CD4-positive, alpha-beta T cell treated with Interleukin-1 beta for 1 hour (primary cell): Measurements from ENCODE around the gene HPSE2.
"Not testable (repeated sequence)": the region's sequence is repeated elsewhere in the genome, so short reads cannot be mapped to it uniquely, and the experiment has no call there.

ENCODE experiments used
- DNase-seq, 2 donors: peaks; one replicate each; pipeline ENCODE4 v3.0.0-alpha.2; 2020 to 2022

HPSE2 gene

DNA sequence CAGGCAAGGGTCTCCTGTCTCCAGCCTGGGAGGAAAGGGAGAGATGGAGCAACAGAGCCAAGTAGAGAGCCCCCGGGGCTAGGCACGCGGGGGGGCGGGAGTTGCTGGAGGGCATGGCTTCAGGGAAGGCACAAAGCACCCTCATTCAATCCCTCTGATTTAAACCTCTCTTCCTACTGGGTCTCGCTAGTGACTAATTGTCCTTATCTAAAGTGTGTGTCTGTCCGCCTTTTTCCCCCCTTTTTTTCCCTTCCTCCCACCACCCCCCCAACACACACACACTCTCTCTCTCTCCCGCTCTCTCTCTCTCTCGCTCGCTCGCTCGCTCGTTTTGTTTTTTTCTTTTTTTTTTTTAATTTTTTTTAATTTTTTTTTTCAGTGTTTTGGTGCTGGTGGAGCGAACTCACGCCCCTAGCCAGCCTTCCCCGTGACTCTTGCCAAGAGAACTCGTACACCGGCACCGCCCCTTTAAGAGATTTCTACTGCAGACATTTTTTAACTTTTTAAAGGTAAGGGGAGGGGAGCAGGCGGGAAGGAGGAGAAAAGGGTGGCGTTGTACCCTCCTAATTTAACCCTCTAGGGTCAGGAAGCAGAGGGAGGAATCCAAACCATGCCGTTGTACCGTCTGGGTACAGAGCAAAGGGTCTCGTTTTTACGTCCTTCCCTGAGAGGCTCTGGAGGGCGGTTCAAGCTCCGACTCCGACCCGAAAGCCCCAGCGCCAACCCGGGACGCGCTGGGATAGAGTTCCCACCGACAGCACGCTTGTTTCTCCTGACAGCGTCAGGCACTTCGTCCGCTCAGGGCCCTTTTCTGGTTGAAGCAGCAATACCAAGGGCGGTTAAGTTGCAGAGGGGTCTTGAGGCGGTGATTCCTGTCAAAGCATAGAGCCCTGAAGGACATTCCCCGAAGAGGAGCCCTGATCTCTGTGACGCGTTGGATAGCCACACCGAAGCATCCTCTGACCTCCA lies at the start of gene HPSE2:
TSS of gene HPSE2 (minus strand) at position 195 of the 969 bp plus-strand sequence.
- DNase-seq: no peak

DNA sequence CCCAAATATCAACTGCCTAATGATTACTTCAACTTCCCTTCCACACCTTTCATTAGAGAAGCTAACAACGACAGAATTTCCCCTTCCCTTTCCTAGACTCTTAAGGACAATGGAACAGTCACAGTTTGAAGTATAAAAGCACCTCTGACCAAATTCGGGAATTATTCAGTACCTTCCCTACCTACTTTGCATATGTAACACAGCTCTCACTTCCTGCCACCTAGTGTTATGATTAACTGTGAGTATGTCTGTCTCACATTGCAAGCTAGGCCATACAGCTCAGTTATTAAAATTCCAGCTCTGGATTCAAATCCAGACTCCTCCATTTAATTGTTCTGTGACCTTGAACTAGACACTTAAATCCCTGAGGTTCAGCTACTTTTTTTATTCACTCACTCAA lies 44.8 kb upstream of the HPSE2 start:
- DNase-seq: no peak

DNA sequence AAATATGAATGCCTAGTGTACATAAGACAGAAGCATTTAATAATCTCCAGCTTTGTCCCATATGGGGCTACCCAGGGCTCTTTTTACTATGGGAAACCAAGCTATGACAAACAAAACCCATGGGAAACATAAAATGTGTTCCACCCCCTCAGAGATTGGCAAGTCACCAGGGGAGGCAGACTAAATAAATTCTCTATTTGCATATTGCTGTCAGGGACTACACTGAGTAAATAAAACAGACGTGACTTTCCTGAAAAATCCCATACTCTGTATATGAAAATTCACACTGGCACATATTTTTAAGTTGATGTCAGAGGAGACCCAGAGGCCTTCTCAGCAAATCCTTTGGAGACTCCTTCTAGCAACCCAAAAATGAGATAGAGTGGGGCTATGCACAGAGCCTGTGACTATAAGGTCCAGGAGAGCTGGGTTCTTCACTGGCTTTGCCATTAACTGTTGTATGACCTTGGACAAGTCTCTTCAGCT lies 44.0 kb upstream of the HPSE2 start:
- DNase-seq: no peak

DNA sequence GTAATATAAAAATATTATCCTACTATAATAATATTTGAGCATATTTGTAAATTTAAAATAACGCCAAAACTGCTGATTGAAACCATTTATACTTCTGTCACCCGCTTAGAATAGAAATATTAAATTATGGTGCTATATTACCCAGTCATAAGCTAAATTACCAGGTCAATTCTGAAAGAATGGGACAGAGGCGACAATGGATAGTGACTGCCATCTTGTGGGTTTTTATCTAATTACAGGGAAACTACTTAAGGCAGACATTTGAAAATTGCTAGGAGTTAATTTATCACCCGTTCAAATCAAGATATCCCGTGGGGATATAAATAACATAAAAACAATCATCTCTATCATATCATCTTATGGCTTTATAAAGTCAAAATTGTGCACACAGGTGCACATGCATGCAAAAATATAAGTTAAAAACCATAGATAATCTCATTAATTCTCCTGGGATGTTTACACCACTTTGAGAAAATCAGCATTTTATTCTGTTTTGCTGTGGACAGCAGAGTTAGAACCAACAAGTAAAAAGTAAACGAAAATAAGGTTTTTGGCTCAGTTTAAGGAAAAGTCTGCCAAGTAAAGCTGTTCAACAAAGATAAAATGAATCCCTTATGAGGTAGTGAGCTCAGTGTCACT lies 41.3 kb upstream of the HPSE2 start:
- DNase-seq: no peak

DNA sequence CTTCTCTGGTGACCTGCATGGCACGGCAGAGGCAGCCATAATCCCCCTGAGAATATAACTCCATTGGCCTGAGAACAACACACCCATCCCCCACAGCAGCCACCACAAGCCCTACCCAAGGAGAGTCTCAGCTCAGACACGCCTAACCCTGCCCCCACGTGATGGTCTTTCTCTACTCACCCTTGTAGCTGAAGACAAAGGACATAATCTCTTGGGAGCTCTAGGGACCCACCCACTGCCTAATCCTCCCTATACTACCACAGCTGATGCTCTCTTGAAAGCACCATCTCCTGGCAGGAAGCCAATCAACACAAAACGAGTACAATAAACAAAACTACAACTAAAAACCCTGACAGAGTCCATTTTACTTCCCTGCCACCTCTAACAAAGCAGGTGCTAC lies 30.7 kb upstream of the HPSE2 start:
- DNase-seq: no peak

DNA sequence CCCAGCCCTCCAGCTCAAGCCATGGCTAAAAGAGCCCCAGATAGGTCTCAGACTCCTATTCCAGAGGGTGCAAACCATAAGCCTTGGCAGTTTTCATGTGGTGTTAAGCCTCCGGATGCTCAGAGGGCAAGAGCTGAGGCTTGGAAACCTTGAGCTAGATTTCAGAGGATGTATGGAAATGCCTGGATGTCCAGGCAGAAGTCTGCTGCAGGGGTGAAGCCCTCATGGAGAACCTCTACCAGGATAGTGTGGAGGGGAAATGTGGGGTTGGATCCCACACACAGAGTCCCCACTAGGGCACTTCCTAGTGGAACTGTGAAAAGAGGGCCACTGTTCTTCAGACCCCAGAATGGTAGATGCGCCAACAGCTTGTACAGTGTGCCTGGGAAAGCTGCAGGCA lies 13.2 kb upstream of the HPSE2 start:
- no peak for DNase-seq

DNA sequence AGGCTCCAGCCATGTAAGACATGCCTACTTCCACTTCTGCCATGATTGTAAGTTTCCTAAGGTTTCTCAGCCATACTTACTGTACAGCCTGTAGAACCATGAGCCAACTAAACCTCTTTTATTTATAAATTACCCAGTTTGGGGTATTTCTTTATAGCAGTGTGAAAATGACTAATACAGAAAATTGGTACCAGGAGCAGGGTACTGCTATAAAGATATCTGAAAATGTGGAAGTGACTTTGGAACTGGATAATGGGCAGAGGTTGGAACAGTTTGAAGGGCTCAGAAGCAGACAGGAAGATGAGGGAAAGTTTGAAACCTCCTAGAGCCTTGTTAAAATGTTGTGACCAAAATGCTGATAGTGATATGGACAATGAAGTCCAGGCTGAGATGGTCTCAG lies 12.2 kb upstream of the HPSE2 start:
- not testable (repeated sequence) for DNase-seq

DNA sequence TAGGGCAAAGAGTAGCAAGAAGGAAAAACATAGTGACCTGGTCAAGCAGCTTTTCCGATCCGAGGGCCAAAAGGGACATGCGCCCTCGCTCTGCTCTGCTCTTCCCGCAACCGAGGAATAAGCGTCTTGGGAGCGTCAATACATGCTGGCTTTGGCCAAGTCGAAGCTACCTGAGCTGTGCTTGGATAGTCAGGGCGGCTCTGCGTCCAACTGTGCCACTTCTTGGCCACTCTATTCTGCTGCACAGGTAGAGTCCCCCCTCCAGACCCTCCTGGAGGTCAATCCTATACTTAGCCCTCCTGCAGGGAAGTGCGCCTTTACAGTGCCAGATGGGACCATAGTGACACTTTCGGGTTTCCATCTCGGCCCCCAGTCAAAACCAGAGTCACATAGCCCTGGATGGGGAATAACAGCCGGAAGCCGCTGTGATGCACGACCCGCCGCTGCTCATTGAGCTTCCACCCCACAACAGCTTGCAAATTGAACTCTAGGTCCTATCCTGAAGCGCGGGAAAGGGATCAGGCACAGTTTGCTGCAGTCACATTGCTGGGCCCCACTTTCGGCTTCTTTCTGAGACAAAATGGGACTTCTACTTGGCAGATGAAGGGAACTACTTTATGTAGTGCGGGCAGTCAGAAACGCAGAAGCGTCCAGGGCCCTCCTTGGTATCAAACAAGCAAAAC lies 1.1 kb upstream of the HPSE2 start:
- DNase-seq: no peak

DNA sequence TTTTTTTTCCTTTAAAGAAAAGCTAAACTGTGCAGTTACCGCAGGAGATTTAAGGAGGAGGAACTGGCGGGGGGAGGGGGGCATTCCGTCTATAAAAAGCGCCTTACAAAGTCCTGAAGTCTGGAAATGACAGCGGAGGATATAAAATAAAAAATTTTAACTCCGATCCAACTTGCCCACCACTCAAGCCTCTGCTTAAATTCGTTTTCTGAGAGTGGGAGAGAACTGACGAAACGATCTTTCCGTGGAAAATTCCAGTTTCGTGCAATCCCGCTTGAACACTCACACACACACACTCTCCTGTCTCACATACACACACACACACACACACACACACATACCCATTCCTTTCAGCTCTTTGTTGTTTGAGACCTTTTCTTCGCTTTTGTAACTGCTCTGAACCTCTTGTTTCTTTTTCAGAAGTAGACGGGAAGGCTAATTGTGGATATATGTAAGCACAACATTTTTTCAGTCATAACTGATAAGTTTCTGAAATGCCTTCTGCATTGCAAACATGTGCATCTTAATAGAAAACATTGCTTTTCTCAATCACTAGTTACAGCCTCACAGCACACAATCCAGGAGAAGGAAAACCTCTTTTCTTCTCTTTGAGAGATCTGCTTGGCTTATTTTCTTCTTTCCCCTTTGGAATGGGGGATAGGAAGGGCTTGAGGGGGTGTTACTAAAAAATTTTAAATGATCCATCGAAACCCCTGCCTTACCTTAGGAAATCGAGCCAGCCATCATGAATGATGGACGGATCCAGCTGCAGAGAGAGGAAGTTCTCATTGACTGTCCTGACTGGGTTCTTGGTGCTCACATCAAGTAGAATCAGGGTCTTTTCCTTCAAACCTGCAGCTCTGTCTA lies 628 bp downstream of the HPSE2 start:
- DNase-seq: no peak

DNA sequence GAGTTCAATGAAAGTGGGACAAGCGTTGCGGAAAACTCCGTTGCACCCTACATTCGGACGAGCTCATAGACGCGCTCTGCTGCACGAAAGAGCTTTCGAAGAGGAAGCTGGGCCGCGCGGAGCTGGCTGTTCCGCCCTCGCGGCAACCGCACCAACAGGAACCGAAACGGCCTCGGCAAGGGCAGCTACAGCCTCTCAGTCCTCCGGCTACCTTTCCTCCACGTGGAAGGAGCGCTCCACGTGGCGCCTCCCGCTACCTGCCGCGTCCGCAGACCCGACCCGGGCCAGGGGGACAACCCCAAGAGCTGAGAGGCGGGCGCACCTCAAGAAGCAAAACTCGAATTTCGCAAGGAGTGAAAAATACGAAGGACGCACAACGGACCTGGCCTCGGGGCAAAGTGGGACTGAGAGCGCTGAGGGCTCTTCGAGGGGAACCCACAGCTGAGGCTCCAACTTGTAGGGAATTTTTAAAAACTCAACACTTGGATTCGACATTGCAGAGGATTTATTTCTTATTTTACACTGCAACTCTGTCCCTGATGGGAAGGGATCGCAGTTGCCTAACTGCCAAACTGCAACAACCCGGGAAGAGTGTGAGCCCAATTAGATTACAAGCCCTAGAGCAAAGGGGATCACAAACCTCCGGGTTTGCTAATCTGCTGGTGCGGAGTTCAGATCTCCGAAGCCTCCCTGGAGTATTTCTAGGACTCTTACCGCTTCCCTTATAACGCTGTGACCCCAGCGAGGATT lies 1.4 kb downstream of the HPSE2 start:
- peak; percentile 20 to 63 for DNase-seq

DNA sequence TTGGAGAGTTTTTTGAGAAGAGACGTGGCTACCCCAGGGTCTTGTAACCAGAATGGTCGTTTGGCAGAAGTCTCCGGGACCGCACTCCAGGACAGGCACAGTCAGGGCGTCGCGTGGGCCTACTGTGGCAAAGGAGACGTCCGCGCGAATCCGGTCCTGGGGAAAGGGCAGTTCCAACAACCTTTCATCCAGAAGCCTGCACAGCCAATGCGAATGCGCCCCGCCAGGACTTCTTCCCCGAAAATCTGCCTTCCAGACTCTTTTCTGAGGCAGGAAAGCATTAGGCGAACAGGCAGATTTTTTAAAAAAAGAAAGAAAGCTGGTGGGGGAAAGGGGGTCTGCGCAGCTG lies 2.0 kb downstream of the HPSE2 start:
- DNase-seq: no peak

DNA sequence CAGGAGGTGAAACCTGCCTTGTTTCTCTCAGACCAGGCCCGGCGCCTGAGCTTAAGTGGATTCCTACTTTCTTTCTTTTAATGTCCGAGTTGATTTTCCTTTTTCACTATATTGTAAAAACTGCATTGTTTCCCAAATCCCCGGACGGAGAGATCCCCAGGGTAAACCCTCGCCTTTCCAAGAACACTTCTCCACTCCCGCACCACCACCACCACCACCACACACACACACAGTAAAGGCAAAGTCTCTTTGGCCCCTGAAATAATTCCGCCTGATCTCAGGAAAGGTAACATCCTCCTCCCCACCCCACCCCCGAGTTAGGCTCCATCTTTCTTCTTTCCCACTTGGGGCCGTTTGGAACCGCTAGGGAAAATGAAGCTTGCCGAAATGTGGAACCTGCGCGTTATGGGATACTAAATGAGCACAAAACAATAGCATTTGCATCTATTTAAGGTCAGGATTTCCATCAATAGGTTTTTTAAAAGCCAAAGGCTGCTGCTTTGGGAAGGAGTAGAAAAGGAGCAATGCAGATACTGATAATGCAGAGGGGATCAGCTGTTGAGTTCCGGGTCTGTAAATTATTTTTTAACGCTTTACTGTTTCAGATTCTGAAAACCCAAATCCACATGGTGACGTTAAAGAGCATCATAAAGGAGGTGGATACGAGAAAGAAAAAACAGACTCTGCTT lies 2.5 kb downstream of the HPSE2 start:
- DNase-seq: no peak

DNA sequence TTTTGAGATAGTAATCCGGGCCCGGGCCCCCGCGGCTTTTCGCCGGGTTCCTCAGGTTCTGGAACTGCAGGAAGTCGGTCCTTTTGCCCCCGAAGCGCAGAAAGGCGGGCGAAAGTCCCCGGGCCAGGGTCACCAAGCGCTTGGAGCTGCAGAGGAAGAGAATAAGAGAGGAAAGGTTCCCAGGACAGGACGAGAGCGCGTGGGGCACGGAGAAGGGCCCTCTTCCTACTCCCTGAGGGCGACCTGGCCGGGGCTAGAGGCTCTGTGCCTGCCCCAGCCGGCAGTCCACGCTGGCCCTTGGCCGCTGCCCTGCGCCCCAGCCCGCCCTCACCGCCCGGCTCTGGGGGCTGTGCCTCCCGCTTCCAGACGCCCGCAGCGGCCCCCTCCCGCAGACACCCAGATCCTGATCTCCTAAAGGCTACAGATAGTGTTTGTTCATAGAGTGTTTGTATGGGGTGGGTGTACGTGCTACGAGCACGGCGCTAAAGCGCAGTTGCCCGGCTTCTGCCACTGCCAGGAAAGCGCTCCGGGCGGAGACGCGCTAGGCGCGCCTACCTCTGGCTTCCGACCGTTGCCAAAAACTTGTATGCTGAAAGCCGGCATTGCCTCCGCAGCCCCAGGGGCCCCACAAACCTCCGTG lies 3.2 kb downstream of the HPSE2 start:
- DNase-seq: no peak

DNA sequence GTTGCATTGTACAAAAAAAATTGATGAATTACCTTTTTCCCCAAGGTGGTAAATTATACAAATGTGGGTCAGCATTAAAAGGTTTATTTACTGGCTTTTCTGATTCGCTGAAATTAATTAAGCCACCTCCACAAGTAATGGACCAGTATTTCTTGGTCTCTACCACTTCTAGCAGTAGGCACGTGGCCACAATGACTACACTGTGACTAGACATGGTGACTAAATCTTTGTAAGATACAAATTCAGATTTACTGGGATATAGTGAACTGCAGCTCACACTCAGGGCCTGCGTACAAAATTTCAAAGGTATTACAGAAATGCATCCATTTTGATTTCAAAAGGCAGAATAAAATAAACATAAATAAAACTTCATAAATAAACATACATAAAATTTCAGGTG lies 10.9 kb downstream of the HPSE2 start:
- no peak for DNase-seq

DNA sequence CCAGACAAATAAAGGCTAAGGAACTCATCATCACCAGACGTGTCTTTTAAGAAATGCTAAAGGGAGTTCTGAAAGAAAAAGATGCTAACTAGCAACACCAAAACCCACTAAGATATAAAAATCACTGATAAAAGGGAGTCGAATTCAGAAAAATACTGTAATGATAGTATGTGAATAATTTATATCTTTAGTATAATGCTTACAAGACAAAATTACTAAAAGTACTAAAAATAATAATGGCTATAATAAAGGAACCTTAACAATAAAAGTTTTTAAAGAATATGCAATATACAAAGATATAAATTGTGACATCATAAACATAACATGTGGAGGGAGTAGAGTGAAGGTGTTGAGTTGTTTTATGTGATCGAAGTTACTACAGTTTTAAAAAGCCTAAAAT lies 28.3 kb downstream of the HPSE2 start:
- DNase-seq: no peak

DNA sequence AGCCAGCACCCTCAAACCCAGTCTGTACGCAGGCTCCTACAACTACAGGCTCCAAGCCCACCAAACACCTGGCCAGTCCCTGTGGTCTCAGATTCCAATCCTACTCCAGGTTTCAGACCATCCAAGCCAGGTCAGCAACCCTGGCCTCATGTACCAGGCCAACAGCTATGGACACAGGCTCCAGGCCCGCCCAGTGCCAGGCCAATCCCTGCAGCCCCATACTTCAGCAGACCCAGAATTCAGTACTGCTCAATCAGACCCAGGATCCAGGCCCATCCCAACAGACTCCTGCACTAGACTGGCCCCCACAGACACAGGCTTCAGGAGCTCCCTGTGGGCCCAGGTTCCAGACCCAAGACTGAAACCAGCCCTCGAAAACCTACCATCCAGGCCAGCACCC lies 32.3 kb downstream of the HPSE2 start:
- DNase-seq: no peak

DNA sequence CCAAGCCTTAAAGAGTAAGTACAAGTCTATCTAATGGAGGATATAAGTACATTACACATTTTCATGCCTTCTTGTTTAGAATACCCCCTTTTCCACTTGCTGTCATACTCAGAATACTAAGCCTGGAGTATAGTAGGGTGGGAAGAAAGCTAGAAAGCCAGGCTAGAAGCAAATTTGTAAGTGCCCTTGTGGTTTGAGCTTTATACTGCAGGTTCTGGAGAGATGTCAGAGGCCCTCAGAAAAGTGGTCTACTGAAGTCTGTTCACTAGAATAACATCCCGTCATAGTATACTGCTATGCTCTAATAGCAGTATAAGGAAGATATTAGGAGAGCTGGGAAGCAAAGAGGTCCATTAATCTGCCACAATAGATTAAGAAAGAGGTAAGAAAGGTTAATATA lies 62.7 kb downstream of the HPSE2 start:
- no peak for DNase-seq

DNA sequence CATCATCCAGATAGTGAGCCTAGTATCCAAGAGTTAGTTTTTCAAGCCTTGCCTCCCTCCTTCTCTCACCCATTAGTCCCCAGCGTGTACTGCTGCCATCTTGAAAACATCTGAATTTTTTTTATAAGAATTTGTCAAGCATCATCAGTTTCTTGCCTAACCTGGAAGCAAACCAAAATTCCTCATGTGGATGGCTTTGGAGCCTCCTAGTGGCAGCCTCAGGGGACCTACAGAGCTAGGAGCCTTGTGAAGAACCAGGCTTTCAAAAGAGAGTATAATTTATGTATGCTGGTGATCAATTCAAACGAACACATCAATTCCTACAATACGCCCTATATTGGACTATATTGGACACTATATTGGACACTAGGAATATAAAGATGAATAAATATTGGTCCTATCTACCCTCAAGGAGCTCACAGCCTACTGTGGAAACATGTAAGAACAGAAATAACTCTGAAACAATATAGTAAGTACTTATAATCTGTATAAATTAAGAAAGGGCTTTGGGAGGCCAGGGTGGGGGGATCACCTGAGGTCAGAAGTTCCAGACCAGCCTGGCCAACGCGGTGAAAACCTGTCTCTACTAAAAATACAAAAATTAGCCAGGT lies 63.4 kb downstream of the HPSE2 start:
- DNase-seq: no peak

DNA sequence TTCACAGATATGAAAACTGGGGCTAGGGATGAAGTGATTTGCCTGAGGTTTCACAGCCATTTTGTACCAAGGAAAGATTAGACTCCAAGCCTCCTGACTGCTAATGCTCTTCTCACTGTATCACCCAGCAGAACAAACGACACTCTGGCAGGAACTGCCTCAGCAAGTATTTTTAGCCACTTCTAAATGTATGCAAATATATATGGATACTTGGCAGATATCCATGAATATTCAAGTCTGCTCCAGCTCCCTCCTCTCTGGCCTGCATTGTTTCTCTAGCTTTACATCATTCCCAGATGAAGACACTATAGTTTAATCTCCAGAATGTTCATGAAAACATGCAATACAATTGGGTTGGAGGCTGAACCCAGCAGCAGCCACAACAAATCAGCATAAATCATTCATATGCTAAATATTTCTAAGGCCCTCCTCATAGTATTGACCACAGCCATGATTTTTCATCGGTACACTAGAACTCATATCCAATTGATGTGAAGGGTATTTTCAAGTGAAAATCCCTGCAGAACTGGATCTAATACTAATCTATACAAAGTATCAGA lies 65.5 kb downstream of the HPSE2 start:
- no peak for DNase-seq

DNA sequence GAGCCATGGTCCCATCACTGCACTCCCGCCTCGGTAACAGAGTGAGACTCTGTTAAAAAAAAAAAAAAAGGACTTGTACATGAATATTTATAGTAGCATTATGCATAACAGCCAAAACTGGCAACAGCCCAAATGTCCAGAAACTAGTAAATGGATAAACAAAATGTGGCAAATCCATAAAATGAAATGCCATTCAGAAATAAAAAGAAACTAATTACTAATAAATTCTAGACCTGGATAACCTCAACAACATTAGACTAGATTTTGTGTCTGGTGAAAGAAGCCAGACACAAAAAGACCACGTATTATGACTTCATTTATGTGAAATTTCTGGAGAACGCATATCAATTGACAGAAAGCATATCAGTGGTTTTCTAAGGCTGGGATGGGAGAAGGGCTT lies 74.5 kb downstream of the HPSE2 start:
- no peak for DNase-seq
